CD4-positive, alpha-beta T cell treated with Interleukin-10 for 1 hour (primary cell): ENCODE results near the gene PVALEF.
A peak's percentile ranks its signal among the peaks of the same experiment; 100 is the strongest.

Experiments
- DNase-seq: peaks from one replicate; pipeline ENCODE4 v3.0.0-alpha.2; 2020

Gene PVALEF

GRCh38 chr17:81129289-81129688 lies 36.0 kb upstream of the PVALEF start:
- DNase-seq = no peak

GRCh38 chr17:81129711-81130367 lies 35.5 kb upstream of the PVALEF start:
- no peak for DNase-seq

- DNase-seq = no peak
These were observed 34.6 kb upstream of the PVALEF start for GRCh38 chr17:81130385-81131361.

- DNase-seq = no peak
These were observed 33.7 kb upstream of the PVALEF start for GRCh38 chr17:81131486-81132196.

- no peak for DNase-seq
These were observed 33.1 kb upstream of the PVALEF start for GRCh38 chr17:81132197-81132540.

- no peak for DNase-seq
These were observed 32.3 kb upstream of the PVALEF start for GRCh38 chr17:81132770-81133723.

GRCh38 chr17:81134064-81134781 lies 31.1 kb upstream of the PVALEF start:
- DNase-seq = no peak

- no peak for DNase-seq
These were observed 29.6 kb upstream of the PVALEF start for GRCh38 chr17:81135505-81136278.

- DNase-seq = no peak
These were observed 28.9 kb upstream of the PVALEF start for GRCh38 chr17:81136366-81136765.

- DNase-seq = no peak
These were observed 28.1 kb upstream of the PVALEF start for GRCh38 chr17:81137248-81137647.

GRCh38 chr17:81138083-81138482 lies 27.2 kb upstream of the PVALEF start:
- no peak for DNase-seq

- DNase-seq = no peak
These were observed 26.8 kb upstream of the PVALEF start for GRCh38 chr17:81138500-81138899.

GRCh38 chr17:81139428-81139827 lies 25.9 kb upstream of the PVALEF start:
- DNase-seq = no peak

- no peak for DNase-seq
These were observed 25.3 kb upstream of the PVALEF start for GRCh38 chr17:81140018-81140417.

GRCh38 chr17:81140695-81141094 lies 24.6 kb upstream of the PVALEF start:
- DNase-seq = no peak

GRCh38 chr17:81142301-81143199 lies 22.8 kb upstream of the PVALEF start:
- DNase-seq = peak; percentile 64

GRCh38 chr17:81143200-81143527 lies 22.1 kb upstream of the PVALEF start:
- no peak for DNase-seq

GRCh38 chr17:81143717-81144422 lies 21.4 kb upstream of the PVALEF start:
- DNase-seq = no peak

- no peak for DNase-seq
These were observed 20.9 kb upstream of the PVALEF start for GRCh38 chr17:81144423-81144781.
